Measurements from ENCODE around the gene SFXN2. TPM values are rescaled to one million over a fixed set of nuclear protein-coding genes. Genes with fewer than 3 reads are reported as not detected.
A peak's percentile ranks its signal among the peaks of the same experiment; 100 is the strongest.

SFXN2 gene
- total and polyA plus RNA-seq, 2 donors (not counting 1 experiment from before 2014, with no cell fraction given) = 3.1 to 6.5 TPM

GRCh38 chr10:102670871-102671434, 43.5 kb upstream of the SFXN2 start:
- H3K4me1 ChIP-seq (ENCODE audit: control insufficient read depth, extremely low read depth, insufficient read depth, low read length) = peaks cover 42% of the 10 kb centered on the region
- no peak overlapping the region for H3K27ac ChIP-seq (ENCODE audit: insufficient read depth, low read length)
- no peaks in the 10 kb centered on the region for H3K36me3 ChIP-seq (ENCODE audit: control insufficient read depth, insufficient read depth, low read length)
- no peaks in the 10 kb centered on the region for H4K20me1 ChIP-seq (ENCODE audit: control insufficient read depth, extremely low read depth, insufficient read depth, low read length)
- DNase-seq (ENCODE audit: low read depth in 2 of 2) = no peak
- H3K9ac ChIP-seq (ENCODE audit: insufficient read depth, low read length) = no peak overlapping the region
- H3K9me3 ChIP-seq (ENCODE audit: control insufficient read depth, insufficient read depth, low read depth, low read length) = no peaks in the 10 kb centered on the region
- no peak overlapping the region for H3K4me2 ChIP-seq (ENCODE audit: extremely low read depth, insufficient read depth, low read length)
- no peak overlapping the region for H2AFZ ChIP-seq (ENCODE audit: low read length)
- no peak for TF ChIP-seq EZH2 (IDR thresholded peaks at IDR 0.05; ENCODE audit: low read length, missing control alignments)
- TF ChIP-seq CTCF (conservative IDR thresholded peaks at IDR 0.05 in 1 of 2, IDR thresholded peaks at IDR 0.05 in 1 of 2; ENCODE audit: low read depth in 1 of 2, low read length in 2 of 2) = no peak
- no peaks in the 10 kb centered on the region for H3K27me3 ChIP-seq (ENCODE audit: control insufficient read depth, insufficient read depth, low read length)
- no peak overlapping the region for H3K4me3 ChIP-seq (replicated peaks in 1 of 4; ENCODE audit: control extremely low read depth in 1 of 4, insufficient read depth in 1 of 4, low read depth in 3 of 4, low read length in 4 of 4)
- H3K79me2 ChIP-seq (ENCODE audit: control insufficient read depth, insufficient read depth, low read length) = no peaks in the 10 kb centered on the region

GRCh38 chr10:102673236-102673818, 41.1 kb upstream of the SFXN2 start:
- Histone ChIP-seq H3K36me3 (ENCODE audit: control insufficient read depth, insufficient read depth, low read length) (no peaks in the 10 kb centered on the region), H3K4me1 (ENCODE audit: control insufficient read depth, extremely low read depth, insufficient read depth, low read length) (peaks cover 59% of the 10 kb centered on the region), H3K27me3 (ENCODE audit: control insufficient read depth, insufficient read depth, low read length) (no peaks in the 10 kb centered on the region), H2AFZ (ENCODE audit: low read length) (no peak overlapping the region), H3K27ac (ENCODE audit: insufficient read depth, low read length) (peak overlapping the region; percentile 81), H3K79me2 (ENCODE audit: control insufficient read depth, insufficient read depth, low read length) (no peaks in the 10 kb centered on the region), H3K9ac (ENCODE audit: insufficient read depth, low read length) (no peak overlapping the region), H3K9me3 (ENCODE audit: control insufficient read depth, insufficient read depth, low read depth, low read length) (no peaks in the 10 kb centered on the region), H3K4me2 (ENCODE audit: extremely low read depth, insufficient read depth, low read length) (peak overlapping the region; percentile 75), H4K20me1 (ENCODE audit: control insufficient read depth, extremely low read depth, insufficient read depth, low read length) (no peaks in the 10 kb centered on the region), H3K4me3 (replicated peaks in 1 of 4; ENCODE audit: control extremely low read depth in 1 of 4, insufficient read depth in 1 of 4, low read depth in 3 of 4, low read length in 4 of 4) (peak overlapping the region in 2 of 4 experiments; percentile 18 to 22)
- DNase-seq (ENCODE audit: low read depth in 2 of 2) = no peak
- TF ChIP-seq EZH2 (IDR thresholded peaks at IDR 0.05; ENCODE audit: low read length, missing control alignments) (no peak), CTCF (conservative IDR thresholded peaks at IDR 0.05 in 1 of 2, IDR thresholded peaks at IDR 0.05 in 1 of 2; ENCODE audit: low read depth in 1 of 2, low read length in 2 of 2) (no peak)

- Histone ChIP-seq H3K4me2 (ENCODE audit: extremely low read depth, insufficient read depth, low read length) (peak overlapping the region; percentile 75), H3K9me3 (ENCODE audit: control insufficient read depth, insufficient read depth, low read depth, low read length) (no peaks in the 10 kb centered on the region), H2AFZ (ENCODE audit: low read length) (peak overlapping the region; percentile 70), H3K79me2 (ENCODE audit: control insufficient read depth, insufficient read depth, low read length) (no peaks in the 10 kb centered on the region), H3K4me1 (ENCODE audit: control insufficient read depth, extremely low read depth, insufficient read depth, low read length) (peaks cover 63% of the 10 kb centered on the region), H3K36me3 (ENCODE audit: control insufficient read depth, insufficient read depth, low read length) (no peaks in the 10 kb centered on the region), H3K9ac (ENCODE audit: insufficient read depth, low read length) (peak overlapping the region; percentile 56), H3K4me3 (replicated peaks in 1 of 4; ENCODE audit: control extremely low read depth in 1 of 4, insufficient read depth in 1 of 4, low read depth in 3 of 4, low read length in 4 of 4) (peak overlapping the region; percentile 18 to 35 (median 25)), H4K20me1 (ENCODE audit: control insufficient read depth, extremely low read depth, insufficient read depth, low read length) (no peaks in the 10 kb centered on the region), H3K27ac (ENCODE audit: insufficient read depth, low read length) (peak overlapping the region; percentile 81), H3K27me3 (ENCODE audit: control insufficient read depth, insufficient read depth, low read length) (no peaks in the 10 kb centered on the region)
- no peak for TF ChIP-seq EZH2 (IDR thresholded peaks at IDR 0.05; ENCODE audit: low read length, missing control alignments)
- no peak for TF ChIP-seq CTCF (conservative IDR thresholded peaks at IDR 0.05 in 1 of 2, IDR thresholded peaks at IDR 0.05 in 1 of 2; ENCODE audit: low read depth in 1 of 2, low read length in 2 of 2)
- DNase-seq (ENCODE audit: low read depth in 2 of 2) = peak; percentile 81 to 90
These were observed 40.5 kb upstream of the SFXN2 start for GRCh38 chr10:102673819-102674511.

All from fibroblast of lung (primary cell).